Ascending aorta (tissue), 2 donors: ENCODE results near the gene OLR1. TPM values are rescaled to one million over a fixed set of nuclear protein-coding genes. Genes with fewer than 3 reads are reported as not detected.
"Not testable (repeated sequence)": the region's sequence is repeated elsewhere in the genome, so short reads cannot be mapped to it uniquely, and the experiment has no call there.

Source experiments
- DNase-seq, 2 donors: peaks; one replicate each; pipeline ENCODE4 v3.0.0-alpha.2; 2019; ENCODE audit warnings: low spot score in 2 of 2
- H3K27ac ChIP-seq, 2 donors: fragments of 200-600 bp; sonication (generic); one replicate each; pipeline ENCODE4 v1.5.1; 2016 to 2017; ENCODE audit warnings: mild to moderate bottlenecking in 1 of 2
- H3K27me3 ChIP-seq: fragments of 200-600 bp; sonication (generic); one replicate; pipeline ENCODE4 v1.5.1; 2017
- H3K36me3 ChIP-seq, 2 donors: fragments of 200-600 bp; sonication (generic); one replicate each; pipeline ENCODE4 v1.5.1; 2016
- H3K4me1 ChIP-seq, 2 donors: fragments of 200-600 bp; sonication (generic); one replicate each; pipeline ENCODE4 v1.5.1; 2016 to 2017; ENCODE audit warnings: mild to moderate bottlenecking in 1 of 2
- H3K4me3 ChIP-seq, 2 donors: fragments of 200-600 bp; sonication (generic); one replicate each; pipeline ENCODE4 v1.5.1; 2016 to 2017; ENCODE audit warnings: mild to moderate bottlenecking in 1 of 2
- H3K9me3 ChIP-seq, 2 donors: fragments of 200-600 bp; sonication (generic); one replicate each; pipeline ENCODE4 v1.5.1; 2016
- CTCF ChIP-seq, 3 experiments: fragments of 200-600 bp in 2 of 3; fragments of 450-650 bp in 1 of 3; sonication (generic) in 2 of 3; IDR thresholded peaks; one replicate each; pipeline ENCODE4 v1.5.1; 2016 to 2019; ENCODE audit warnings: antibody characterized with exemption in 3 of 3, mild to moderate bottlenecking in 1 of 3, moderate library complexity in 1 of 3
- intact Hi-C: fragments of 100-400 bp; cut with DNase I; formaldehyde crosslinking; loops from one replicate; pipeline ENCODE4 v1.15.1; 2023
- total RNA-seq: library from RNA; depleted of rRNA; stranded (reverse); fragments of >200 nt; gene quantifications from one replicate; pipeline ENCODE4 v1.1.0, GENCODE V29; 2016

Gene OLR1
- total RNA-seq, 1 donor from 2014 or later = 2.1 TPM

- Histone ChIP-seq H3K36me3 (no peaks in the 10 kb centered on the region), H3K9me3 (no peaks in the 10 kb centered on the region), H3K4me3 (no peak overlapping the region), H3K27ac (peak overlapping the region; percentile 78 to 100), H3K27me3 (no peaks in the 10 kb centered on the region), H3K4me1 (peaks cover 0 to 10% of the 10 kb centered on the region in 2 donors)
- no peak for TF ChIP-seq CTCF (IDR thresholded peaks at IDR 0.05)
- intact Hi-C loops = loop anchor here (5.0 to 10.0 kb wide), 4 partner anchors 151 to 1517 kb away; partner anchors contain the start of genes A2M, RIMKLB and SMIM10L1
- no peak for DNase-seq
Measured at GRCh38 chr12:10211101-10211939, 39.4 kb upstream of the OLR1 start.

GRCh38 chr12:10210225-10210624 is 38.3 kb upstream of the OLR1 start:
- TF ChIP-seq CTCF (IDR thresholded peaks at IDR 0.05) = no peak
- H3K4me3 ChIP-seq = no peak overlapping the region
- intact Hi-C loops = loop anchor here (5.0 to 10.0 kb wide), 4 partner anchors 152 to 1515 kb away; partner anchors contain the start of genes A2M, RIMKLB and SMIM10L1
- H3K27me3 ChIP-seq = no peaks in the 10 kb centered on the region
- no peak overlapping the region for H3K27ac ChIP-seq
- H3K4me1 ChIP-seq = peaks cover 0 to 3% of the 10 kb centered on the region in 2 donors
- DNase-seq = no peak
- no peaks in the 10 kb centered on the region for H3K36me3 ChIP-seq
- H3K9me3 ChIP-seq = no peaks in the 10 kb centered on the region

GRCh38 chr12:10207136-10207535 is 35.2 kb upstream of the OLR1 start:
- Histone ChIP-seq H3K27ac (no peak overlapping the region), H3K4me1 (peaks cover 0 to 3% of the 10 kb centered on the region in 2 donors), H3K36me3 (no peaks in the 10 kb centered on the region), H3K27me3 (no peaks in the 10 kb centered on the region), H3K4me3 (no peak overlapping the region), H3K9me3 (no peaks in the 10 kb centered on the region)
- DNase-seq = no peak
- intact Hi-C loops = no loop called here
- no peak for TF ChIP-seq CTCF (IDR thresholded peaks at IDR 0.05)

GRCh38 chr12:10205220-10205807 is 33.4 kb upstream of the OLR1 start:
- intact Hi-C loops = no loop called here
- H3K9me3 ChIP-seq = no peaks in the 10 kb centered on the region
- H3K4me3 ChIP-seq = no peak overlapping the region
- no peaks in the 10 kb centered on the region for H3K4me1 ChIP-seq
- no peaks in the 10 kb centered on the region for H3K36me3 ChIP-seq
- TF ChIP-seq CTCF (IDR thresholded peaks at IDR 0.05) = no peak
- no peak for DNase-seq
- no peak overlapping the region for H3K27ac ChIP-seq
- no peaks in the 10 kb centered on the region for H3K27me3 ChIP-seq

DNA sequence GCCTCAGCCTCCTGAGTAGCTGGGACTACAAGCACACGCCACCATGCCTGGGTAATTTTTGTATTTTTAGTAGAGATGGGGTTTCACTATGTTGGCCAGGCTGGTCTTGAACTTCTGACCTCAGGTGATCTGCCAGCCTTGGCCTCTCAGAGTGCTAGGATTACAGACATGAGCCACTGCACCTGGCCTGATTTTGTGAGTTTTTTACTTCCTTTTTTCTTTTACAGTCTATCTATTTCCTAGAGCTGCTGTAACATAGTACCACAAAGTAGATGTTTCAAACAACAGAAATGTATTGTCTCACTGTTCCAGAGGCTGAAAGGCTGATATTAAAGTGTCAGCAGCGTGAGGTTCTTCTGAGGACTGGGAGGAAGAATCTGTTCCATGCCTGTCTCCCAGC is 32.6 kb upstream of the OLR1 start:
- H3K4me1 ChIP-seq, H3K4me3 ChIP-seq, H3K27me3 ChIP-seq, H3K36me3 ChIP-seq, H3K9me3 ChIP-seq, H3K27ac ChIP-seq, DNase-seq, intact Hi-C loops: not testable (repeated sequence)

GRCh38 chr12:10197879-10198278 is 25.9 kb upstream of the OLR1 start:
- no peak for TF ChIP-seq CTCF (IDR thresholded peaks at IDR 0.05)
- no peak overlapping the region for H3K4me3 ChIP-seq
- intact Hi-C loops = no loop called here
- H3K9me3 ChIP-seq = no peaks in the 10 kb centered on the region
- H3K4me1 ChIP-seq = no peaks in the 10 kb centered on the region
- DNase-seq = no peak
- no peak overlapping the region for H3K27ac ChIP-seq
- H3K27me3 ChIP-seq = no peaks in the 10 kb centered on the region
- no peaks in the 10 kb centered on the region for H3K36me3 ChIP-seq
